NCI-H82 treated with DMSO at 0.1 percent for 48 hours (cell line): ENCODE measurements around the gene CYYR1.

Experiments
- DNase-seq: peaks from one replicate; lab custom pipeline; 2025; ENCODE audit not compliant: unreplicated experiment; lab: John Stamatoyannopoulos, UW

The CYYR1 gene

DNA sequence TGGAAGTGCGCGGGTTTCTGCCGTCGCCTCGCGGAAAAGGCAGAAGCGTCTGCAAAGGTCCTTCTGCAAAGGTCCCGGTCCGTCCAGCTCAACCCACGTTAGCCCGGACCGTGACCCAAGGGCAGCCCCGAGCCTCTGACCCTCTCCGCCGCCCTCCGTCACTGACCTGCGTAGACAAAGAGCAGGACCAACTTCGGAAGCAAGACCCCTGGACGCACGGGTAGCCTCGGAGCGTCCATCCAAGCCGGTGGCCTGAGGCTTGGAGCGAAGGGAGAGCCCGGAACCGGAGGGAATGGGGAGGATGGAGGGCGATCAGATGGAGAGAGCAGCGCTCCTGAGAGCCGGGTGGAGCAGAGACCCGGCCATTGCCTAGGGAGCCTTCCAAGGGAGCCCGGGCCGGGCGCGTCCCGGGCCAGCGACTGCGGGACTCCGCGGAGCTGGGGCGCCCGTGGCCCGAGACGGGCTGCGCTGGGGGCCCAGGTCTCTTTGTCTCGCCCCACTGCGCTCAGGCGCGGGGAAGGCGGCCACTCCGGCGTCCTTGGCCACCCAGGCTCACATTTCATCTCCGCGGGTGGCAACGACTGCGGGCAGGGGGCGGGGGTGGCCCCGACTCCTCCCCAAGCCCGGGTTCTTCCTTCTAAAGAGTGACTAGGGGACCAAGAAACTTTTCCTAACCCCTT, at the start of gene CYYR1:
Gene CYYR1, minus strand, starts transcription at position 585 of the 680 bp plus-strand sequence. Its CDS starts 346 bp downstream, at position 239.
- DNase-seq: no peak

DNA sequence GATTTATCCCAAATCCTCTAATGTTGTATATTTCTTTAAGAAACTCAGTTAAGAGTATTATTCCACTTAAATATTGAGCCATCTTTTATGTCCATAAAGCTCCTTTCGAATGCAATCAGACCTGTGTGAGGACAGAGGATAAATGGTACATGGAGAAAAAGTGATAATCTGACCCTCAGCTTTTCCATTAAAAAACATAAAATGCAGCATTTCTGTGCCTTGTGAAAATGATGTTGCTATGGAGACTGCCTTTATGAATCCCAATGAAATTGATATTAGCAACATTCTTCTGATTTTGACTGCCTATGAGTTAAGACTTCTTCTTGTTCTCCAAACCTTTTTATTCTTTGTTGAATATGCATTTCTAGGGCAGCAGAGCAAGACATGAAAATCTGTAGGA, 44.1 kb upstream of the CYYR1 start:
- no peak for DNase-seq

DNA sequence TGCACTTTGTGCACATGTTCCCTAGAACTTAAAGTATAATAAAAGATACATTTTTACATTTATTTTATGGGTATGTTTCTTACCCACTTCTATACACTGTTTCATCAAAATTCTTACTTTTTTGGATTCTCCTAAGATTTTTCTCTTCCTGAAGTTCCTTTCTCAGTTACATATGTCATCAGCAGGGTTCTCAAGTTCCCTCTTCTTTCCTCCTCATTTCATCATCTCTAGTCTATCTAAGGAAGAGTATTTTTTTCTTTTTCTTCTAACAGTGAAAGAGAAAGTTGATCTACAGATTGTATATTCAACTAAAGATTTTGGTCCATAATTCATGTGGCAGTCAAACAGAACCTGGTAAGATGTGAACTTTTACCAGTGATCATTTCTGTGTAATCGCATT, 41.2 kb upstream of the CYYR1 start:
- no peak for DNase-seq

DNA sequence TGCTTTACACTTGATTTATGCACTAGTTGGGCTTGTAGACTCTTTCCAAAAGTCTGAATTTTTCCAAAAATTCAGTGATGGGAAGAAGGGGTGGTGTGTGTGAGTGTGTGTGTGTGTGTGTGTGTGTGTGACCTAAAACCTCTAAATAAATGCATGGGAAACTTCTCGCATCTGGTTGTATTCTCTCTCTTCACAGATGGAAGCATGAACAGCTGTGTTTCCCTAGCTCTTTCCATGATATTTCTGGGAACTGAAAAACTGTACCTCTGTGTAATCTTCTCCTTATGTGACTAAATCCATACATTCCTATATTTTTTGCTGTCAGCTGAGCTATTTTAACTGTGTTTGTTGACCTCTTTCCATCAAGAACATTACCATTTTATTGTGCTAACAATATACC, 26.2 kb upstream of the CYYR1 start:
- no peak for DNase-seq

GRCh38 chr21:26597981-26598380, 24.9 kb upstream of the CYYR1 start:
- no peak for DNase-seq

GRCh38 chr21:26597031-26597430, 23.9 kb upstream of the CYYR1 start:
- no peak for DNase-seq

- no peak for DNase-seq
Measured at GRCh38 chr21:26595971-26596370, 22.9 kb upstream of the CYYR1 start.

- no peak for DNase-seq
Measured at GRCh38 chr21:26593800-26594199, 20.7 kb upstream of the CYYR1 start.

DNA sequence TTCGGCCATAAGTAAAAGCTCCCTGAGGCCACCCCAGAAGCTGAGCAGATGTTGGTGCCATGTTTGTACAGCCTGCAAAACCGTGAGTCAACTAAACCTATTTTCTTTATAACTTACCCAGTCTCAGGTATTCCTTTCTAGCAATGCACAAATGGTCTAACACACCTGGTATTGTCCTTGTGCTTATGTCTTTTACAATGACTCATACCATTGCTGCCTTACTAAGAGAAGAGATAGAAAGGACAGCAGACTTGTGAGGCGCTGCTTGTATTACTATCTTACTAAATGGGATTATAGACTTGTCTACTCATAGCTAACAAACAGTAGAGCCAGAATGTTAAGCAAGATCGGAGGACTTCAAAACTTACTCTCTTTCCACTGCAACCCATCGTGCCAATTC, 18.5 kb upstream of the CYYR1 start:
- DNase-seq: no peak

- no peak for DNase-seq
Measured at GRCh38 chr21:26588446-26588845, 15.4 kb upstream of the CYYR1 start.

DNA sequence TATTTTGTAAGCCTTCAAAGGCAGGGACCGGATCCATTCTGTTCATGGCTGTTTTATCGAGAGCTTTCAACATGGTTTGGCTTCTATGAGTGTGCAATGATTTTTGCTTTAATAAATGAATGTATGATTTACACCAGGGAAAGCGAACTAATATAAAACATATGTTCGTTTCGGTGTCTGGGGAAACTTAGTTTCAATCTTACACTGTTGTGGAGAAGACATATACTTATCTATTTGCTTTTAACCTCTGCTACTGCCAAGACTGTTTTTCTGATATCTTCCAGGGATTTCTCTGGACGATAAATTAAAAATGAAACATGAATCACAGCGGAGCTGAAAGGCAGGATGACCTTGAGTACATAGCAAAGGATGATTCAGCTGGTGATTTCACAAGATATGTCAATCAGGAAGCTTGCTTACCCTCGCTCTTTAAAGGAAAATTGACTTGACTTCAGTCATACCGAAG, 14.7 kb upstream of the CYYR1 start:
- no peak for DNase-seq

- DNase-seq: no peak
Measured at GRCh38 chr21:26583769-26584168, 10.7 kb upstream of the CYYR1 start.

DNA sequence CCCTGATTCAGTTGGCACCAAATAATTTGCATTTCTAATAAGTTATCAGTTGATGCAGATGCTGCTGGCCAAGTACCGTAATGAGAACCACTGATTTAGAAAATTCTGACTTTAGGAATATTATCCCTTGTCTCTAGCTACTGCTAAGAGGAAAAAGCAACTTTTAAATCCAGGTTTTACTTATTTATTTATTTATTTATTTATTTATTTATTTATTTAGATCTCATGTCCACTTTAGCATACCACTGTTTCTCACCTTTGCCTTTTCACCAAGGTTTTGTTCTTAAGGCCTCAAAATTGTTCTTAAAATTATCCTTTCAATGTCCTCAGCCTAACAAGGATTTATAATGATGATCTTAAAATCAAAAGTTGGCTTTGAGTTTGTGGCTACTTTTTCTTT, 8.7 kb upstream of the CYYR1 start:
- no peak for DNase-seq

DNA sequence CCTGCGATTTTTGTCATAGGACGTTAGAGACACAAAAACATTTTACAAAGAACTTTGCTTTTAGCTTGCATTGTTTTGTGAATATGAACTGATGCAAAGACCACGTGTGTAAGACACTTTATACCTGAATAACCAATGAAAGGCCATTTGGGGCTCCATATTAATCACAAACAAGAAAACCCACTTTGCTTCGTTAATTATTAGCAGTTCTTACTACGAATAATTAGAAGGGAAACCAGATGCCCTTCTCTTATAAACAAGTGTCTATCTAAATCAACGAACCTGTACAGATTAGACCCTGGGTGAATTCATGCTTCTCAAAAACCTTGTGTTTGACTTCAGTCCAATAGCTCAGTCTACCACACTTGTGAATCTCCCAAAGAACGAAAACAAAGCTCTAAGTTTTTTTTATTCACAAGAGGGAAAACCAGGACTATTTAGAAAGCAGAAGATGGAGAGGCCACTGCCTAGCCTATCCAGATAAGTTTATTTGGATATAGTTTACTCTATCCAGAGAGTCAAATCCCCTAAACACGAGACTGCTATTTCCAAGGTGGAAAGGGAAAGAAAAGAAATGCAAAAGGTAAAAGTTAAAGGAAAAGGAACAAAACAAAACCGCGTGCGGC, 897 bp downstream of the CYYR1 start:
- no peak for DNase-seq

GRCh38 chr21:26570203-26570602, 2.9 kb downstream of the CYYR1 start:
- no peak for DNase-seq

DNA sequence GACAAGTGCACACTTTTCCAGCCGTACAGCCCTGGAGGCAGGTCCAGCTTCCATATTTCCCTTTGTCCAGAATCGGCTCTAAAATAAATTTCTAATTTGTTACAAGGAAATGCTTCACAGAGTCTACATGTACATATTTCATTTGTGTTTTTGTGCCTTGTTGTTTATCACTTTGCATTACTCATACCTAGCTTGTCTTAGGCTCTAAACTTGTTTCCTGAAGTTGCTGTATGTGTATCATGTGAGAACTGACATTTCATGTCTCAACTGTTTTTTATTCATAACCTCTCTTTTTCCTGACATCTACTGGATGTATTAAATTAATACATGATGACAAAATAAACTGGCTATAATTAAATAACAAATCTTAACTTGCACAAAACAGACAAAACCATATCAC, 7.5 kb downstream of the CYYR1 start:
- DNase-seq: no peak

DNA sequence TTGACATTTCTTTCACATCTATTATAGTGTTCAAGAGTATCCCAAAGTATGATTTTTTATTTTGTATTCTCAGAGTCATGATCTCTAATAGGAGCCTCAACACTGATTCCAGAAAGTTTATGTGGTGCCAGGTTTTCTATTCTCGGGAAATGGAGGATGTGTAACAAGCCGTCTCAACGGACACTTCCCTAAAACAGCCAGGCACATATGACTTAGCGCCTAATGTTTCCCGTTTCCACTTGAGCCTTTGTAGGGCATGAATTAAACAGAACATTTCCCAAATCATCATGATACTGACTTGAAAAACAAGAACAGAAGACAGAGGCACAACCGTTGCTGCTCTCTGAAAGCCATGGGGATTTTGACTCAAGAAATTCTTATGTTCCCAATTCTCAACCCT, 8.0 kb downstream of the CYYR1 start:
- DNase-seq: no peak

- no peak for DNase-seq
Measured at GRCh38 chr21:26563856-26564503, 9.1 kb downstream of the CYYR1 start.

DNA sequence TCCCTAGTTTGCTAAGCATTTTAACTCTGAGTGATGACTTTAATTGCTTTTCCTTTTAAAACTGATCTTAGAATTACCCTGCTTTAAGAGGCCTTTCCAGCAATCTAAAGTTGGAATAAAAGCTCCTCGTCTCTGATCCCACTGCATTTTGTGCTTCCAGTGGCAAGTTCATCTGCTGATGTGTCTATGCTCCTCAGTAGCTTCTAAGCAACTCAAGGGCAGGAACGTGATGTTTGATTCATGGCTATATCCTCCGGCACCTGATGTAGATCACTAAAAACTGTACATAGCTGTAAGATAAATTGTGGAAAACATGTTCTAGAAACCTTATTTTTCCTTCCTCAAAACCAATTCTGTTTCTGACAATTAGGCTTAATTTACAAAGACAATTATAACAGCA, 12.5 kb downstream of the CYYR1 start:
- DNase-seq: no peak

GRCh38 chr21:26559099-26559498, 14.0 kb downstream of the CYYR1 start:
- DNase-seq: no peak

DNA sequence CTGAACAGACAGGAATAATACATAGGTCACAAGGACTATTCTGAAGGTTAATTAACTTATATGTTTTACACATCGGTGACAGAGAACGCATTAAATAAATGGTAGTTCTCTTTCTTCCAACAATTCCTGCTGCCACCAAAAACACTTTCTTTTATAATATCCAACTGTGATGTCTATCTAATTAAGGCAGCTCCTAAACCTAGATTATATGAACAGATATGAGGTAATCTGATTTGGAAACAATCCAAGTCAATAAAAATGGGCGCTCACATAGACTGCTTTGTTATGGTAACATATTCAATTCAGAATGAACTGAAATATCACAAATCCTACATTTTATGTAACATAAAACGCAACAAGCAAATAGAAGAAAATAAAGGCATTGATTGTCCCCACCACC, 16.0 kb downstream of the CYYR1 start:
- no peak for DNase-seq

DNA sequence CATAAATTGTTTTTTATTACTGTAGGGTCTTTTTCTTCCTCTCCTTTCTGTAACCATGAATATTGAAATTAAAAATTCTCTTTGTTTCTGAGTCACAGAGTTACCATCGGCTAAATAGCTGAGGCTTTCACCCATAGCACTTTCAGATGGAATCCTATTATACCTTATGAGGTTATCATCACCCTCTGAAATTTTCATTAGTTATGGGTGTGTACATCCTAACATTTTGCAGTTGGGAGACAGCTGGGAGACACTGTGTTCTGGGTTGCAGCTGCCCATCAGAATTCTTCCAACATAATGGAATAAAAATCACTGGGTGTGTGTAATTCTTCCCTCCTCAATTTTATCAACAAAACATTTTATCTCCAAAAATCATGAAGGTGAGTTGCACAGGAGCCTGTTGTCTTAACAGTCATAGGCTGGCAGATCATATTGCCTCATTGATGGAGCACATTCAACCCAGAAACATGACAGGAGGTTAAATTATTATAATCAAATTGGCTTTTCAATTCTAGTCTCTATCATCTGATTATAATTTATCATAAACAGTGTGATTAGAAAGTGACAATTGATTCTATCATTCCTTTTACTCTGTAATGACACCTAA, 17.4 kb downstream of the CYYR1 start:
- no peak for DNase-seq
